Sciatic nerve (tissue), 1 donor: Measurements from ENCODE around the gene TRAF2. TPM values are rescaled to one million over a fixed set of nuclear protein-coding genes. Genes with fewer than 3 reads are reported as not detected.

Source experiments
- microRNA-seq: library from miRNA; unstranded; fragments of <30 nt; microRNA quantifications from one replicate; pipeline ENCODE4 v1.2.0, GENCODE V29; 2020
- total RNA-seq: library from RNA; stranded (reverse); fragmentation: NEBNext Ultra II Directional; extraction: Animal tissue kit (Norgen Biotek cat#: 25700); gene quantifications from one replicate; pipeline ENCODE4 v1.2.1, GENCODE V29; 2021
- donor health status: DM: no; HTN: no; CAD: no.

Gene TRAF2
- total RNA-seq, 1 donor from 2014 or later, result 17.0 TPM

Small RNAs within 50 kb of the gene (microRNA-seq; reads per million reads assigned to microRNA genes)
- gene MIR4479, result not detected

Other genes starting within 250 kb of the TRAF2 start
- gene EGFL7, start 223.6 kb upstream of the TRAF2 start, total RNA-seq, result 242 TPM
- 33.9 TPM for gene AGPAT2, start 199.1 kb upstream of the TRAF2 start, total RNA-seq
- 11.6 TPM for gene DIPK1B, start 173.9 kb upstream of the TRAF2 start, total RNA-seq
- 5.5 TPM for gene LCN10, start 143.6 kb upstream of the TRAF2 start, total RNA-seq
- 7.0 TPM for gene LCN6, start 138.0 kb upstream of the TRAF2 start, total RNA-seq
- not detected for gene LCN8, start 128.3 kb upstream of the TRAF2 start, total RNA-seq
- gene LCN15, start 122.0 kb upstream of the TRAF2 start, total RNA-seq, result not detected
- 37.8 TPM for gene TMEM141, start 95.2 kb upstream of the TRAF2 start, total RNA-seq
- 2.5 TPM for gene CCDC183, start 90.2 kb upstream of the TRAF2 start, total RNA-seq
- gene RABL6, start 78.6 kb upstream of the TRAF2 start, total RNA-seq, result 46.9 TPM
- 3.1 TPM for gene AJM1, start 44.0 kb upstream of the TRAF2 start, total RNA-seq
- gene PHPT1, start 37.1 kb upstream of the TRAF2 start, total RNA-seq, result 76.4 TPM
- gene MAMDC4, start 34.2 kb upstream of the TRAF2 start, total RNA-seq, result 3.0 TPM
- gene EDF1, start 20.2 kb upstream of the TRAF2 start, total RNA-seq, result 201 TPM
- 59.9 TPM for gene FBXW5, start 58.2 kb downstream of the TRAF2 start, total RNA-seq
- gene C8G, start 58.7 kb downstream of the TRAF2 start, total RNA-seq, result not detected
- gene LCN12, start 65.8 kb downstream of the TRAF2 start, total RNA-seq, result 8.6 TPM
- gene PTGDS, start 91.0 kb downstream of the TRAF2 start, total RNA-seq, result 1,668 TPM
- gene LCNL1, start 96.5 kb downstream of the TRAF2 start, total RNA-seq, result 4.1 TPM
- 46.6 TPM for gene PAXX, start 105.9 kb downstream of the TRAF2 start, total RNA-seq
- gene CLIC3, start 110.1 kb downstream of the TRAF2 start, total RNA-seq, result 11.3 TPM
- 298 TPM for gene ABCA2, start 141.7 kb downstream of the TRAF2 start, total RNA-seq
- 0.18 TPM for gene FUT7, start 145.6 kb downstream of the TRAF2 start, total RNA-seq
- 157 TPM for gene NPDC1, start 159.7 kb downstream of the TRAF2 start, total RNA-seq
- 24.3 TPM for gene ENTPD2, start 167.5 kb downstream of the TRAF2 start, total RNA-seq
- 0.36 TPM for gene SAPCD2, start 184.0 kb downstream of the TRAF2 start, total RNA-seq
- gene UAP1L1, start 191.0 kb downstream of the TRAF2 start, total RNA-seq, result 18.3 TPM
- gene MAN1B1, start 200.5 kb downstream of the TRAF2 start, total RNA-seq, result 48.3 TPM
- 127 TPM for gene DPP7, start 228.2 kb downstream of the TRAF2 start, total RNA-seq